DOHH2 (cell line): Measurements from ENCODE around the gene DLEC1.

ENCODE experiments used
- H3F3A ChIP-seq: fragments of 200-600 bp; sonication (generic), shearing (Covaris generic); 2 replicates; pipeline ENCODE4 v1.6.0; 2016; ENCODE audit warnings: antibody characterized with exemption, mild to moderate bottlenecking; ENCODE audit not compliant: control insufficient read depth, insufficient read depth
- H3K27ac ChIP-seq: fragments of 200-600 bp; sonication (generic); 2 replicates; pipeline ENCODE4 v1.5.1; 2014; ENCODE audit warnings: low read depth, mild to moderate bottlenecking, low read length, moderate library complexity
- H3K27me3 ChIP-seq: fragments of 200-600 bp; sonication (generic); 2 replicates; pipeline ENCODE4 v1.6.1; 2014; ENCODE audit warnings: mild to moderate bottlenecking, low read length, mixed read lengths; ENCODE audit not compliant: control insufficient read depth
- H3K36me3 ChIP-seq: fragments of 200-600 bp; sonication (generic); 2 replicates; pipeline ENCODE4 v1.6.1; 2014; ENCODE audit warnings: mild to moderate bottlenecking, low read length, moderate library complexity, mixed read lengths; ENCODE audit not compliant: control insufficient read depth
- H3K4me1 ChIP-seq: fragments of 200-600 bp; sonication (generic); 2 replicates; pipeline ENCODE4 v1.6.1; 2014; ENCODE audit warnings: mild to moderate bottlenecking, low read length, mixed read lengths; ENCODE audit not compliant: control insufficient read depth
- H3K4me2 ChIP-seq: fragments of 200-600 bp; sonication (generic); 2 replicates; pipeline ENCODE4 v1.6.0; 2014; ENCODE audit warnings: mild to moderate bottlenecking, low read length, moderate library complexity
- H3K4me3 ChIP-seq: fragments of 200-600 bp; sonication (generic); 2 replicates; pipeline ENCODE4 v1.5.1; 2014; ENCODE audit warnings: mild to moderate bottlenecking, low read length, mixed read lengths
- H3K79me2 ChIP-seq: fragments of 200-600 bp; sonication (generic); 2 replicates; pipeline ENCODE4 v1.6.1; 2014; ENCODE audit warnings: mild to moderate bottlenecking, low read length, mixed read lengths; ENCODE audit not compliant: control insufficient read depth
- H3K9me2 ChIP-seq: fragments of 200-600 bp; sonication (generic); replicated peaks from 2 replicates; pipeline ENCODE4 v1.6.1; 2014; ENCODE audit warnings: mild to moderate bottlenecking, low read length, mixed read lengths; ENCODE audit not compliant: control insufficient read depth
- H3K9me3 ChIP-seq: fragments of 200-600 bp; sonication (generic); 2 replicates; pipeline ENCODE4 v1.6.1; 2014; ENCODE audit warnings: antibody characterized with exemption, low read length, mixed read lengths; ENCODE audit not compliant: control insufficient read depth, insufficient read depth
- H4K20me1 ChIP-seq: fragments of 200-600 bp; sonication (generic); 2 replicates; pipeline ENCODE4 v1.6.0; 2014; ENCODE audit warnings: low read depth, mild to moderate bottlenecking, antibody characterized with exemption, low read length, moderate library complexity; ENCODE audit not compliant: control insufficient read depth, insufficient read depth
- CTCF ChIP-seq: fragments of 200-600 bp; sonication (generic); IDR thresholded peaks from one replicate; pipeline ENCODE4 v1.5.1; 2014; ENCODE audit warnings: antibody characterized with exemption, mild to moderate bottlenecking, low read depth, low read length; ENCODE audit not compliant: poor library complexity, severe bottlenecking
- EZH2phosphoT487 ChIP-seq: fragments of 200-600 bp; sonication (generic); IDR thresholded peaks from 2 replicates; pipeline ENCODE4 v1.6.1; 2017; ENCODE audit warnings: borderline replicate concordance, mild to moderate bottlenecking, antibody characterized with exemption, low read length, moderate library complexity, mixed read lengths

DLEC1 gene

GRCh38 chr3:38105525-38105924, 66.5 kb downstream of the DLEC1 start:
- Histone ChIP-seq H3K36me3 (no peaks in the 10 kb centered on the region), H4K20me1 (no peaks in the 10 kb centered on the region), H3K4me2 (no peak overlapping the region), H3K27me3 (peaks cover 4% of the 10 kb centered on the region; the same call in 1 of the 2 replicates), H3K9me3 (no peaks in the 10 kb centered on the region), H3K4me3 (no peak overlapping the region), H3K27ac (no peak overlapping the region), H3K79me2 (no peaks in the 10 kb centered on the region), H3F3A (no peaks in the 10 kb centered on the region), H3K4me1 (peaks cover 5% of the 10 kb centered on the region), H3K9me2 (no peaks in the 10 kb centered on the region)
- no peak for TF ChIP-seq EZH2phosphoT487

DNA sequence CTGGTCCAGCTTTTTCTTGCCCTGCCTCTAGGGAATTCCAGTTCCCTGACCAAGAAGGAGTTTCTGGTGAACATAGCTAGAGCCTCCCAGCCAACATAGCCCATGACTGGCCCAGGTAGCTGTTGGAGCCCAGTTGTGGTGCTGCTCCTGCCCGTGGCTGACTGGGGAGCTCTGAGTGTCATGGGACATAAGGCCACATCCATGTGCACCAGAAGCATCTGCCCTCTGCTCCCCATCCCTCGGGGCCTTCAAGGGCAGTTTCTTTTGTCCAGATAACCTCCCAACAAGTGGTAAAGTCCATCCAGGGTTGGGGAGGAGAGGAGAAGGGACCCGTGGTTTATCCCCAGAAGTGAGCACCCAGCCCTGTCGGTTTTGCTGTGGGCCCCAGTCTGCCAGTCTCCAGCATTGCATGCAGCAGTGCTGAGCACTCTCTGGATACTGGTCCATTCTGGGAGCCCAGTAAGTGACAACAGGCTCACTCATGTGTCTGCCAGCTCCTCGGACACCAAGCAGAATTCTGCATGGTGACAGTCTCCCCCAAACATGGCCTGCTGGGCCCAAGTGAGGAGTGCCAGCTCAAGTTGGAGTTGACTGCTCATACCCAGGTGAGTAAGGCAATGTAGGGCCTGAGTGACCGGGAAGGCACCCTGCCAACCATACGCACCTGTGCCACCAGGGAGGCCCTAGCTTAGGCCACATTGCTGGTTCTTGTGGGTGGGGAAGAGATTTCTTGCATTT, 69.1 kb downstream of the DLEC1 start:
- Histone ChIP-seq H4K20me1 (no peaks in the 10 kb centered on the region), H3K79me2 (no peaks in the 10 kb centered on the region), H3K9me2 (no peaks in the 10 kb centered on the region), H3K36me3 (no peaks in the 10 kb centered on the region), H3K4me3 (no peak overlapping the region), H3K27ac (no peak overlapping the region), H3K27me3 (peaks cover 4% of the 10 kb centered on the region; the same call in 1 of the 2 replicates), H3K4me1 (no peaks in the 10 kb centered on the region), H3F3A (no peaks in the 10 kb centered on the region), H3K9me3 (no peaks in the 10 kb centered on the region), H3K4me2 (no peak overlapping the region)
- TF ChIP-seq CTCF (no peak), EZH2phosphoT487 (no peak)

GRCh38 chr3:38108649-38109579, 69.9 kb downstream of the DLEC1 start:
- Histone ChIP-seq H3K9me2 (no peaks in the 10 kb centered on the region), H3F3A (no peaks in the 10 kb centered on the region), H3K9me3 (no peaks in the 10 kb centered on the region), H3K4me3 (no peak overlapping the region), H3K27me3 (no peaks in the 10 kb centered on the region), H3K36me3 (no peaks in the 10 kb centered on the region), H3K27ac (no peak overlapping the region), H3K4me2 (no peak overlapping the region), H4K20me1 (no peaks in the 10 kb centered on the region), H3K4me1 (no peaks in the 10 kb centered on the region), H3K79me2 (no peaks in the 10 kb centered on the region)
- TF ChIP-seq EZH2phosphoT487 (no peak), CTCF (no peak)
